ENCODE data around the gene ATOH8.

Gene ATOH8

GRCh38 chr2:85834466-85834865 lies 80.7 kb downstream of the ATOH8 start:
- no peak overlapping the region for H3K27ac ChIP-seq
- TF ChIP-seq, protein P1, sequence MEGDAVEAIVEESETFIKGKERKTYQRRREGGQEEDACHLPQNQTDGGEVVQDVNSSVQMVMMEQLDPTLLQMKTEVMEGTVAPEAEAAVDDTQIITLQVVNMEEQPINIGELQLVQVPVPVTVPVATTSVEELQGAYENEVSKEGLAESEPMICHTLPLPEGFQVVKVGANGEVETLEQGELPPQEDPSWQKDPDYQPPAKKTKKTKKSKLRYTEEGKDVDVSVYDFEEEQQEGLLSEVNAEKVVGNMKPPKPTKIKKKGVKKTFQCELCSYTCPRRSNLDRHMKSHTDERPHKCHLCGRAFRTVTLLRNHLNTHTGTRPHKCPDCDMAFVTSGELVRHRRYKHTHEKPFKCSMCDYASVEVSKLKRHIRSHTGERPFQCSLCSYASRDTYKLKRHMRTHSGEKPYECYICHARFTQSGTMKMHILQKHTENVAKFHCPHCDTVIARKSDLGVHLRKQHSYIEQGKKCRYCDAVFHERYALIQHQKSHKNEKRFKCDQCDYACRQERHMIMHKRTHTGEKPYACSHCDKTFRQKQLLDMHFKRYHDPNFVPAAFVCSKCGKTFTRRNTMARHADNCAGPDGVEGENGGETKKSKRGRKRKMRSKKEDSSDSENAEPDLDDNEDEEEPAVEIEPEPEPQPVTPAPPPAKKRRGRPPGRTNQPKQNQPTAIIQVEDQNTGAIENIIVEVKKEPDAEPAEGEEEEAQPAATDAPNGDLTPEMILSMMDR (conservative IDR thresholded peaks at IDR 0.05): no peak

Data from VCaP (cell line).